Measurements from ENCODE around the gene GNG10.
"Not testable (repeated sequence)": the region's sequence is repeated elsewhere in the genome, so short reads cannot be mapped to it uniquely, and the experiment has no call there.

Gene GNG10

DNA sequence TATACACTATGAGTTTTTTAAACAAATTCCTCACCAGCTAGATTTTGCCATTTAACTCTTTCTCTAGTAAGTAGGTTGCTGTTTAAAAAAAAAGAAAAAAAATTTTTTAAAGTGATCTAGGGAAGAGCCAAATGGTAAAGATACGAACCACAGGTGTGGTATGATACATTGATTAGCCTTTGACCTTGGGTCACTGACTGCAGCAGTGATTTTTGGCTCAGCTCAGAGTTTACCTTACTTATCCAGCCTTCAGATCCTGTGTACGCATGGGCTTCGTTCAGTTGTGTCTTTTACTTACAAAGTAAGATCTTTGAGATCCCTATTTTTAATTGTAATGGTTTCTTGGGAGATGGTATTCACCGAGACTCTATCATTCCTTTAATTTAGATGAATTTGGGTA is 12.4 kb upstream of the GNG10 start:
- no peak for DNase-seq (ENCODE audit: low spot score)

DNA sequence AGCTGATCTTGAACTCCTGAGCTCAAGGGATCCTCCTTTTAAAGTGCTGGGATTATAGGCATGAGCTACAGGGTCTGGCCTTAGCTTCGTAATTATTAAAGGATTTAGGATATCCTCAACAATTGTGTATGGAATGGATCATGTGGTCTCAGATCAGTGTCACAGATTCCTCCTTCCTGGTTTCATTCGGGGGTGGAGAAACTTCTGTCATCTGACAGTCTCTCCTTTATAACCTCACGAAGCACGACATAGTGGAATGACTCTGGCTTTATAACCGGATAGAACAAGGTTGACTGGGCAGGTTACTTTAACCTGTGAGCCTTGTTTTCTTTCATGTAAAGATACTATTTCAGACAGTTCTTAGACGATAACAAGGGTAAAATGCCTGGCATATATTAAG is 4.4 kb upstream of the GNG10 start:
- no peak for DNase-seq (ENCODE audit: low spot score)

DNA sequence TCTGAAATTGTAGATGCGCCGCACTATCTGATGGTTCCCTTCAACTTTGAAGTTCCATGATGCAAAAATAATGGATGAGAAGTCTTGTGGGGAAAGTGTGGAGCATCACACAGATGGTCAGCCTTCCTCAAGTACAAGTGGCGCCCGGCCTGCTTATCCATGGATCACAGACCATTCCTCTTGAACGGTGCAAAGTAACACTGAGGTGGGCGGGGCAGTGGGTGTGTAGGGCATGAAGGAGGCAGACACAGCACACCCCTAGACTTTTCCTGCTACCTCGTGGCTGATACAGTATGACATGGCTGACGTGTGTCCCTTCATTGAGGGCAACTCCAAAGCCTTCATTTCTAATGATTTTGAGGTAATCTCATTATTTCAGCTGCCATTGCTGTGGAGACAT is 2.5 kb upstream of the GNG10 start:
- no peak for DNase-seq (ENCODE audit: low spot score)

DNA sequence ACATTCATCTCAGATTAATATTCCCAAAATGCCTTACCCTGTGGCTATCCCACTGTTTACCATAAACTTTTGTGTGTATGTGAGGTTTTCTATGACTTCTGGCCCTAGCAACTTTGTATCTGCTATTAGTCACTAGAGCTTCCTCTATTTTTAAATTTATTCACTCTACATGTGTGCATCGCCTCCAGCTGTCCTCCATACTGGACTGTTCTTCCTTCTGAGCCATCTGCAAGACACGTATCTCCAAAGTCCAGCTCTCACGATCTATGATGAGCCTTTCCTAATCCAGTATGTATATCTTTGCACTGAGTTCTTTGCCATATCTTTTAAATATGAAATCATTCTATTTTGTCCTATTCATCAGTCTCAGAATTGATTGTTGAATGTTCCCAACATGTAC is 1.7 kb upstream of the GNG10 start:
- no peak for DNase-seq (ENCODE audit: low spot score)

DNA sequence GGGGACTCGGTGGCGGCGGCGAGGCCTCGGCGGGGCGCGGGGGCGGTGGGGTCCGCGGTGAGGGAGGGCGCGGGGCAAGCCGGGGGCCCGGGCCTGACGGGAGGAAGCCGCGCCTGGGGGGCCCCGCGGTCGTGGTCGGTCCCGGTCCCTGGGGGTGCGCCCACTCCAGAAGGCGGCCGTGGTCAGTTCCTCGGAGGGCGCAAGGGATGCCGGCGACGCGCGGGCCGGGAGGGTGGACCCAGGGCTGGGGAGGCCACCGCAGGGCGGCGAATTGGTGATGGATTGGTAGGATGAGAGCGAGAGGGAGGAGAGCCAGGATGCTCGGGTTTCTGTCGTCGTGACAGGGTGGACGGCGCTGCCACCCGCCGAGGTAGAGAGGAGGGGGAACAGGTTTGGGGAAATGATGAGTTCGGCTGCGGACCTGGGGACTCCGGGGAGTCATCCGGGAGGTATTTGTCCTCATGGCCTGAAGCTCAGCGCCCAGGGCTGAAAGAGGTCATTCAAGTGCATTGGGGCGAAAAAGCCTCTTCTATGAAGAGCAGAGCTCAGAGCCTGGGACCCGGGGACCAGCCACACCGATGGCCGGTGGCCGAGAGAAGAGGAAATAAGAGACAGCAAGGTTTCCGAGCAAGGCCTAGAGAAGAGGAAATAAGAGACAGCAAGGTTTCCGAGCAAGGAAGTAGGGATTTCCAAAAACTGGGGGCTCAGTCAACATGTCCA is 557 bp downstream of the GNG10 start:
- DNase-seq (ENCODE audit: low spot score) = peak; percentile 28

DNA sequence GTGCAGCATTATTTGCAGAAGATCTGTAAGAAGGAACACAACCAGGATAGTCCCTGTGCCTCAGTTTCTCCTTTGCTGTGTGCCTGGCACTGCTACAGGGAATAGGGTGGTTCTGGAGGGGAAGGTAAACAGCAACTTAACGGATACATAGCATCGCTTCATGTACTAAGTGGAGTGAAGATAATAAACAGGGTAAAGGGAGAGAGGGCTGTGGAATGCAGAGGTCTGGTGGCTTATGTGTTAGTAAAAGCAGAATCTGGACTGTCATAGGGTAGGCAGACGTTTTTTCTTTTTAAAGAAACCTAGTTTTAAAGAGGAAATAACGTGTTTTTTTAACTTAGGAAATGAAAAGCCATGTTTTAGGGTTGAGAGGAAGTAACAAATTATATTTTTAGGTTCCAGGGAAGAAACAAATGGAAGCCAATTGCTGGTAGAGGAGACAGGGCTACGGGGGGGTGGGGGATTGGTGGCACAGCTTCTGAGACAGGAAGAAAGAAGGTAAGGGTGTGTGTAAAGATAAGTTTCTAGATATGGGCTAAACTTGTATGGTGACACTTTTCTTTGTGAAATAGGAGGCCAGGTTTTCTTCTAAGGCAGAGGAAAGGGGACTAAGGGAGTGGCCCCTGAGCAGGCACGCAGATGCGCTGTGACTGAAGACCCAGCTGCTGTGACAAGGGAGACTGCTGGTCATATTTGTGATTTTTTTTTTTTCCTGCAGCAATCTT is 1.3 kb downstream of the GNG10 start:
- no peak for DNase-seq (ENCODE audit: low spot score)

DNA sequence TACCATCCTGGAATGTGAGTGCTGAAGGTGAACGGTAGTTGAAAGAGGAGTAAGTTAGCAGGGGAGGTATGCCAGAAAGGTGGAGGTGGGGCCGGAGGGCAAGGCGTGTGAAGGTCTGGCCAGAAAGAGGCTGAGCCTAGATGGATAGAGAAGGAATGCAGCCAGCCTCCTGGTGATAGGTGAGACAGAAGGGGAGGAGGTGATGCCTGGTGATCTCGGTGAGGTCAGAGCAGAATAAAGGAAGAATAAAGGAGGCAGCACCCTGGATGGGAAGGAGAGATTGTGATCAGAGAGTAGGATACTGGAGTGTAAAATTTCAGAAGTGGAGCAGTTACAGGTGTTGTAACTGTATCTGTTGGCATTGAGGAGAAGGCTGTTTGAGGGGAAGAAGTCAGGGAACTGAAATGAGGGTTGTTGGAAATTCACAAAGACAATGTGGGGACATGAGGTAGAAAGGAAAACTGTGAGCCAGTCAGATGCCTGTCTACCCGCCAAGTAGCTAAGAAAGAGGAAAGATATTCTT is 2.0 kb downstream of the GNG10 start:
- DNase-seq (ENCODE audit: low spot score) = no peak

DNA sequence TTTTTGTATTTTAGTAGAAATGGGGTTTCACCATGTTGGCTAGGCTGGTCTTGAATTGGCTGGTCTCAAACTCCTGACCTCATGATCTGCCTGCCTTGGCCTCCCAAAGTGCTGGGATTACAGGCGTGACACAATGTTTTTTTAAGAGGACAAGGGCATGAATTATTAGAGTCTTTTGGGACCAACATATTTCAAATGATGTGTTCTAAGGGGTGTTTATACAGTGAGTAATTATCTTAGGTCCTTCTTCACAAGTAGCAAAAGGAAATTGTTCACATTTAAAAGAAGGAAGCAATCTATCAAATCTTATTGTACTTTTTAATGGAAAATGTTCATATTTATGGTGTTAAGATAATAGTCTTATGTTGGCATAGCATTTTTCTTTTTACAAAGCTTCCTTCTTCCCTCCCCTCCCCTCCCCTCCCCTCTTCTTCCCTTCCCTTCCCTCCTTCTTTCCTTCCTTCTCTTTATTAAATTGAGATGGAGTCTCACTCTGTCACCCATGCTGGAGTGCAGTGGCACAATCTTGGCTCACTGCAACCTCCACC is 6.7 kb downstream of the GNG10 start:
- no peak for DNase-seq (ENCODE audit: low spot score)

DNA sequence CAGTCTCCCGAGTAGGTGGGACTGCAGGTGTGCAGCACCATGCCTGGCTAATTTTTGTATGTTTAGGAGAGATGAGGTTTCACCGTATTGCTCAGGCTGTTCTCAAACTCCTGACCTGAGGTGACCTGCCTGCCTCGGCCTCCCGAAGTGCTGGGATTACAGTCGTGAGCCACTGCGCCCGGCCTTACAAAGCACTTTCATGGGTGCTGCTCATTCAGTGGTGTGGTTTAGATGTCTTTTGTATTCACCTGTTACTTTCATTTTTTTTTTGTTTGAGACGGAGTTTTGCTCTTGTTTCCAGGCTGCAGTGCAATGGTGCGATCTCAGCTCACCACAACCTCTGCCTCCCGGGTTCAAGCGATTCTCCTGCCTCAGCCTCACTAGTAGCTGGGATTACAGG is 7.2 kb downstream of the GNG10 start:
- not testable (repeated sequence) for DNase-seq (ENCODE audit: low spot score)

DNA sequence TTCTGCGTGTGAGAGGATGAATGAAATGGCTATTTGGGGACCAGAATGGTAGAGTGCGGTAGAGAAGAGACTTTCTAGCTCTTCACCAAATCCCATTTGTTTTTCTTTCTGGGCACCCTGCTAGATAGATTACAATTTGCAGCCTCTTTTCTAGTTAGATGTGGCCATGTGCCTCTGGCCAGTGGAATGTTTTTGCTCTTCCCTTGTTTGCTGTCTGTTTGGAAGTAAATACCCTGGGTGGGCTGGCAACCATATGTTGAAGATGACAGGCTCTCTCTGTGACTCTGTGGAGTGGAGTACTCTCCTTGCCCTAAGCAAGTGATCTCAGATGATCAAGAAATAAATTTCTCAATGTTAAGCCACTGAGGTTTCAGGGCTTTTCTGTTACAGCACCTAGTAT is 12.9 kb downstream of the GNG10 start:
- DNase-seq (ENCODE audit: low spot score) = no peak

DNA sequence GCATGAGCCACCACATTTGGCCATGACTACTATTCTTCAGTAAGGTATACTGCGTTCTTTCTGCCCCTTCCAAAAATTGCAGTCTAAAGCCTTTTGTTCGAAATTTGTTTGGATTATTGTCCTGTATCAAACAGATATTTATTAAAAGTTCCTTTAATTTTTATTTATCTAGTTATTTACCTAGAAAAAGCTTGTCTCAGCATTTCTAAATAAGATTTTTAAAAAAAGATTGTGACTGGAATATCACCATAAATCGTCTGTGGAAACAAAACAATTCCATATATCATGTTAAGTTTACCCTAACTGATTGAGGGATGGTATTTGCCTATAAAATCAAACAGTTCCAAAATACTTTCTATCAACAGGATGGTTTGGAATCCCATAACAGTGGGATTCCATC is 14.7 kb downstream of the GNG10 start:
- DNase-seq (ENCODE audit: low spot score) = no peak

DNA sequence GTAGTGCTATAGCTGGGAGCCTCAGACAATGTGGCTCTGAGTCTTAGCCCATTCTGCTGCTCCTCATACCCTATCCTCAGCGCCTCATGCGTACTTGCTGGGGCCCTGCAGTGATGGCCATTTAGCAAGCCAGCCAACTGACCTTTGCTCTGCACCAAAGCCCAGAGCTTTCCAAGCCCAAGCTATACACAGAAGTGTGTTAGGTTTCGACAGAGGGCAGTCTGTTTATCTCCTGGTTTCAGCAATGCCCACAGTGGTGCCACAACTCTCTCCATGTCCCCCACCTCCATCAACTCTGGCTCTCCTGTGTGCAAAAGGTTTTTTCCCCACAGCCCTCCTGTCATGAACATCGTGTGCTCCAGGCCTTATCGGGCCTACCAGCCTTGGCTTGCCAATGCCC is 16.9 kb downstream of the GNG10 start:
- DNase-seq (ENCODE audit: low spot score) = no peak

DNA sequence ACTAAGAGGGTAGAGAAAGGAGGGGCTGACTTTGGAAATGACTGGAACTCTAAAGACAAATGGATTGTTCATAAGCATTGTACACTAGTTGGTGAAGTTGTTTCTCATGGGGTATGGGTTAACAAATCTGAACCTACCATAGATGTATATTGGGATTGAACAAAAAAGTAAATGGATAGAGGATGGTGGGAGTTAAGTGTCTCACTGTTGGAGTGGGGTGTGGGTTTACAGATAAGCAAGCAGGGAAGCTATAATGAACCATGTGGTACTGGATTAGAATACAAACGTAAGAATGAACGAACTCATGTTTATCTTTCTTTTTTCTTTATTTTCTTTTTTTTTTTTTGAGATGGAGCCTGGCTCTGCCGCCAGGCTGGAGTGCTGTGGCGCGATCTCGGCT is 17.8 kb downstream of the GNG10 start:
- DNase-seq (ENCODE audit: low spot score) = no peak

DNA sequence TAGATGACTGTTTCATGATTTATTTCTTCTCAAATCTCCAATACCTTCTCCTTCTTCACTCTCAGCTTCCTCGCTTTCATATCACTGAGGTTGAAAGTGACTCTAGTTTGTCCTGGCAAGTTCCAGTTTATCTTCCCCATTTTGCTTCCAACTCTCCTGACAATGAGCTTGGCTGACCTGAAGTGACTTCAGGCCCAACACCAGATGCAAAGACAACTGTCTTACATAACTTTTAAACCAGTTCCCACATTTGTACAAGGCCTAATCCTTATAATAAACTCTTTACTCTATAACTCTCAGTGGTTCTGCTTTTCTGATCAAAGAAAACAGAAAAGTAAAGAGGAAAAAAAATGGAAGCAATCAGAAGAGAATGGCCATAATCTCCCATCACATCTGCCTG is 22.0 kb downstream of the GNG10 start:
- no peak for DNase-seq (ENCODE audit: low spot score)

DNA sequence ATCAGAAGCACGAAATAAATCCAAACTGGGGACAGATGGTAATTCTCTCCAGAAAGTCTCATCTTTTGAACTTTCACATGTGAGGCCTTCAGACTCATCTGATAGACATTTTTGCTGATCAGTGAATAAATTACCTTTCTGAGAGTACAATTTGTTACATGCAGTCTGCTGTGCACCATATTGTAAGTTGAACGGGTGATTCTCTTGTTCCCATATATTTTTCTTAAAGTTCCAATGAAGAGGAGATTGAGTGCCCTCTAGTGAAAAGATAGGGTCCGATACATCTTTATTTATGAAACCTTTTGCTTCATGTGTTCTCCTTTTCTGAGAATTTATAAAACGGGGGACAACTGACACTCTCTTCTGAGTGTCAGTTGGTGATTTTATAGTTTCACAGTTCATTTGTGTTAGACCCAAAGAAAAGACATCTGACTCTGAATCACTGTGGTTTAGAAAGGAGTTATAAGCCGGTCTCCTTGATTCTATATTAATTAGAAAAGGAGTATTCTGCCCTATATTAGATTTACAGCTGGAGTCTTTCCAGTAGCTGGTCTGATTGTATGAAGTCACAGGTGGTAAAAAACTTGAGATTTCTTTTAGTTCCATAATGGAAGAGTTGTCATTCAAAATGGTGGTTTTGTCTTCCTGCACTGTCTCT is 30.4 kb downstream of the GNG10 start:
- DNase-seq (ENCODE audit: low spot score) = peak; percentile 8

DNA sequence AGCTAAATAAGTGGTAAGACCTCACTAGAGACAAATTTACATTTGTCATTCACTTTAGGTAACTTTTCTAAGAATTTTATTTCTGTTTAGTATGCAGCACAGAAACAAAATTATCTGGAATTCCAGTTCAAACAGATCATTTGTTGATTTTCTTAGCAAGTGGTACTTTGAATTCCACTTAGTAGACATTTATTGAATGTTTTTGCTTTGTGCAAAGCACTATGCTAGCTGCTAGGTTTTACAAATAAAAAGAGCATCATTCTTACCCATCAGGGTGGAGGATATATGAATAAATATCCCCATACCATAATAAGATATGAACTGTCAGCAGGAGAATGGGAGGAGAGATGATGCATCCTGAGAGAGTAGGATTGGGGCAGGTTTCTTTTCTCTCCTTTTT is 35.4 kb downstream of the GNG10 start:
- no peak for DNase-seq (ENCODE audit: low spot score)

DNA sequence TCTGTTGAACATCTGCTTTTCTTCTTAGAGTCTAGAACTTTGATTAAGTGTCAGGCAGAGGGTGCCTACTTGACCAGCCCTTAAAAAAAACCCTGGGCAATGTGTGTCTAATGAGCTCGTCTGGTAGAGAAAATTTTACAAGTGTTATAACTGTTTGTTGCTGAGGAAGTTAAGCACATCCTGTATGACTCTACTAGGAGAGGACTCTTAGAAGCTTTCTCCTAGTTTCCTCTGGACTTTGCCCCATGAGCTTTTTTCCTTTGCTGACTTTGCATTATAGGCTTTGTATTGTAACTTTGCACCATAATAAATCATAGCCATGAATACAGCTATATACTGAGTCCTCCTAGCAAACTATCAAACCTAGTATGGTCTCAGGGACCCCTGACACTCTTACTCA is 39.4 kb downstream of the GNG10 start:
- no peak for DNase-seq (ENCODE audit: low spot score)

DNA sequence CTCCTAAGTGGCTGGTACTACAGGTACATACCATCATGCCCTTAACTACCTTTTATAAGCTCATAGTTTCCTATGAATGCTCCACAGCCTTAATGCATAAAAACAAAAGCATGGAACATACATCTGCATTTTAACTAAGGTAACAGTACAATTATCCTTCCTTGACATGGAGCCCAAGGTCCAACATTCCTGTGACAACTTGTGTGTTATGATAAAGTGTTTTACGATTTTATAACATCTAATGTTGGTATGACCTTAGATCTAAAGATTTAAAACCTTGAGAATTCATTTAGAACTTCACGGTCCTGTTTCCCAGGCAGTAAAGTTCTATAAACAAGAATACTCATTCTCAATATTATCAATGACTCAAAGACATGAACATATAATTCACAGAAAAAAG is 43.1 kb downstream of the GNG10 start:
- DNase-seq (ENCODE audit: low spot score) = no peak

DNA sequence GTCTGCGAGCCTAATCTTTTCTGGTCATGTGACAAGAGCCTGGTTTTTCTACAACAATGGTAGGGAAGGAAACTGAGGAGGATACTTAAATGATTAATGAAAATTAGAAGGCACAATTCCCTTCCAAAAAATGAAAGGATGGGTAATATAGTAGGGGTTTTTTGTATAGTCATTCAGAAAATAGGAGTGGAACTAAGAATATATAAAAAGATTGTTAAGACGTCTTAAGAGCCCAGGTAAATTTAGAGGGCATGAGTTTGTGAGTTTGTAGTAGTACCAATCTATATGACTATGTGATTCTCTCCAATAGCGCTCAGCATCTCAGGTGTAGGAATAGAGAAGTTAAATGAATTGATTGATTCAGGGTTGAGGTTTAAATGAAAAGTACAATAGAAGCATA is 50.1 kb downstream of the GNG10 start:
- no peak for DNase-seq (ENCODE audit: low spot score)

DNA sequence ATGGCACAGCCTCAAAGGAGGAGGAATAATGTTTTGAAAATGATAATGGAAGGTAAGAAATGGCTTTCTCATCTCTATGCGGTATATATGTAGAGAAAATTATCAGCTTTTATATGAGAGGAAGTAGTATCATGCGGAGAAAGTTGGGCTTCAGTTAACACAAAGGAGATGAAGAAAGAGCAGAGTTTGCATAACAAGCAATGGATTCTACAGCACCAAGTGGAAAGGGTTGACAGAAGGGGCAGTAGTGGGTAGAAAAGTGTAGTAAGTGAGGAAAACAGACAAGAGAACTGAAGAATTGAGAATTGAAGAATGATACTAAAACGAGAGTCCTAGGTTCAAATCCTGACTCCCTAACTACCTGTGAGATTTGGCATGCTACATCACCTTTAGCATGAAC is 51.0 kb downstream of the GNG10 start:
- DNase-seq (ENCODE audit: low spot score) = no peak

DNA sequence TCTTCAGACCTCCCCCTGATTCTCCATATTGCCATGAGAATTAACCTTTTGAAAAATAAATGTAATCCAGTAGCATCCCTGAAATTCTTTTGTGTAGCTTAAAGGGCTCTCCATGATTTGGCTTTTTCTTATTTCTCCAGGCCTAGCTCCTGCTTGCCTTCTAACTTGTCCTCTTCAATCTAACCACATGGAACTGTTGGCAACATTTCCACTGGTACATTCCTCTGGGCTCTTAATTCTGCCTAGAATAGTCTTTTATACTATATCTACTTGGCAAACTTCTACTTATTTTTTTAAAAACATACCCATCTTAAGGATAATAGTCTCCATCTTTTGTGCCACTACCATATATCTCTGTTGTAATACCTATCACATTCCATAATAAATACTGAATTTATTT is 54.1 kb downstream of the GNG10 start:
- no peak for DNase-seq (ENCODE audit: low spot score)

DNA sequence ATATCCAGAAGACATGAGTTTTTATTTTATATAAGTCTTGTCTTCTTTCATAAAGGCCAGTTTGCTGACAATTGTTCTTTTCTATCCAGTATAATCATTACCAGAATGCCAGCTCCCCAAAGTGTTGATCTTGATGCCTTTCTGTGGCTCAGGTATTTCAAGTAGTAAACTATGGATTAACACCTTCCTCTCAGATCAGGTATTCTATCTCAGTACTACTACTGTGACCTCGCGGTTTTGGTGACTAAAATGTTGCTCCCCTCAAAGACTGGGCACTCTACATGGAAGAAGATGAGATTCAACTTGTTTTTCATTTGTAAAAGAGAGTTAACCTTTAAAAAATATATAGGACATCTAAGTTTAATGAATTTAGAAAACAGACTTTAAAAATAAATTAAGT is 58.1 kb downstream of the GNG10 start:
- DNase-seq (ENCODE audit: low spot score) = no peak
